Measurements from ENCODE around the gene PTPRR.

GRCh38 chr12:70933133-70933532 is 12.6 kb upstream of the PTPRR start:
- TF ChIP-seq TARDBP (IDR thresholded peaks at IDR 0.05) (no peak), SP1 (IDR thresholded peaks at IDR 0.05) (no peak), NFRKB (IDR thresholded peaks at IDR 0.05) (no peak), HDGF (IDR thresholded peaks at IDR 0.05; ENCODE audit: borderline replicate concordance) (no peak)

All from HEK293T (cell line).